ENCODE measurements around the gene INHA. TPM values are rescaled to one million over a fixed set of nuclear protein-coding genes. Genes with fewer than 3 reads are reported as not detected.

Gene INHA
- total RNA-seq, 1 experiment from 2014 or later = 0.80 TPM

DNA sequence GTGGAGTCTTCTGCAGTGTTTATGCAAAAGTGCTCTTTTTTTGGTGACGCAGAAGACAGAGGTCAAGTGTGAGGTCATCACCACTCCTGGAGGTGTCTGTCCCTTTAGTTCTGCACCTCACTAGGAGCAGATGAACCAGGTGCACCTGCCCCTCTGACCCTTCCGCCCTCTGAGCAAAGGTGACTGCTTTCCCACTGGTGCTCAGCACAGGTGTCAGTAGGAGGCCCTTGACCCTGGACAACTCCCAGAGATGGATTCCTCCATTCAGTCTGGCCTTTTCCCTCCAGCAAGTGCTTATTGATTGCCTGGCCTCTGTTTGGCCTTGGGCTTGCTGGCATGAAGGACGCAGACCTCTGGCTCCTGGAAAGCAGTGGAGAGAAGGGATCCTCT, 46.6 kb downstream of the INHA start:
- no peaks in the 10 kb centered on the region for H3K9me3 Mint-ChIP-seq (ENCODE audit: low read depth, unreplicated experiment)
- no peak for DNase-seq
- H3K27me3 Mint-ChIP-seq (ENCODE audit: unreplicated experiment) = peaks cover 9% of the 10 kb centered on the region
- intact Hi-C loops (cut with micrococcal nuclease; ENCODE audit: unreplicated experiment) = no loop called here
- peaks cover 9% of the 10 kb centered on the region for H3K36me3 Mint-ChIP-seq (ENCODE audit: insufficient read depth, unreplicated experiment)
- no TSS peak for BruUV-seq (replicated peaks)
- TF ChIP-seq, protein P1, sequence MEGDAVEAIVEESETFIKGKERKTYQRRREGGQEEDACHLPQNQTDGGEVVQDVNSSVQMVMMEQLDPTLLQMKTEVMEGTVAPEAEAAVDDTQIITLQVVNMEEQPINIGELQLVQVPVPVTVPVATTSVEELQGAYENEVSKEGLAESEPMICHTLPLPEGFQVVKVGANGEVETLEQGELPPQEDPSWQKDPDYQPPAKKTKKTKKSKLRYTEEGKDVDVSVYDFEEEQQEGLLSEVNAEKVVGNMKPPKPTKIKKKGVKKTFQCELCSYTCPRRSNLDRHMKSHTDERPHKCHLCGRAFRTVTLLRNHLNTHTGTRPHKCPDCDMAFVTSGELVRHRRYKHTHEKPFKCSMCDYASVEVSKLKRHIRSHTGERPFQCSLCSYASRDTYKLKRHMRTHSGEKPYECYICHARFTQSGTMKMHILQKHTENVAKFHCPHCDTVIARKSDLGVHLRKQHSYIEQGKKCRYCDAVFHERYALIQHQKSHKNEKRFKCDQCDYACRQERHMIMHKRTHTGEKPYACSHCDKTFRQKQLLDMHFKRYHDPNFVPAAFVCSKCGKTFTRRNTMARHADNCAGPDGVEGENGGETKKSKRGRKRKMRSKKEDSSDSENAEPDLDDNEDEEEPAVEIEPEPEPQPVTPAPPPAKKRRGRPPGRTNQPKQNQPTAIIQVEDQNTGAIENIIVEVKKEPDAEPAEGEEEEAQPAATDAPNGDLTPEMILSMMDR (IDR thresholded peaks at IDR 0.05; ENCODE audit: unreplicated experiment) = no peak
- H3K4me3 Mint-ChIP-seq (ENCODE audit: low read depth, unreplicated experiment) = no peak overlapping the region
- peaks cover 6% of the 10 kb centered on the region for H3K4me1 Mint-ChIP-seq (ENCODE audit: low read depth, unreplicated experiment)
- no peak overlapping the region for H3K27ac Mint-ChIP-seq (ENCODE audit: unreplicated experiment)
- CTCF ChIA-PET = interaction anchor here (1.3 kb wide), 1 partner anchor 71 kb away, joined by 7 read pairs; no protein-coding TSS in a partner anchor

DNA sequence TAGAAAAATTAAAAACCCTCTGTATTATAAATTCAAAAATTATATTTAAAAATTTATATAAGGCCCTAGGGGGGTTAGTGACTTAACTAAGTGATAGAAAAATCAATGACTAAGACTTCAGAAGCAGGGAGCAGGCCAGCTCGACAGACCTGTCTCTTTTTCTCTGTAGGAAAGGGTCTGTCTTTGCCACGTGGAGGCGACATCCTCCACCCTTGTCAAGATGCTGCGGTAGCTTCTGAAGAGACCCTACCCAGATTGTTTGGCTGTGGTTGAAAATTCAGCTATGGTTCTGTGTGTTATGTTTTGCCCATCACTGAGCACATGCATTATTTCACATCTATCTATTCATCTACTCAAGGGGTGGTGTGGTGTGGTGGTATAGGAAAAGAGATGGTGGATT, 47.1 kb downstream of the INHA start:
- Mint-ChIP-seq H3K27ac (ENCODE audit: unreplicated experiment) (no peak overlapping the region), H3K27me3 (ENCODE audit: unreplicated experiment) (peaks cover 9% of the 10 kb centered on the region), H3K4me1 (ENCODE audit: low read depth, unreplicated experiment) (peaks cover 6% of the 10 kb centered on the region), H3K4me3 (ENCODE audit: low read depth, unreplicated experiment) (no peak overlapping the region), H3K9me3 (ENCODE audit: low read depth, unreplicated experiment) (no peaks in the 10 kb centered on the region), H3K36me3 (ENCODE audit: insufficient read depth, unreplicated experiment) (peaks cover 9% of the 10 kb centered on the region)
- no peak for DNase-seq
- no TSS peak for BruUV-seq (replicated peaks)
- intact Hi-C loops (cut with micrococcal nuclease; ENCODE audit: unreplicated experiment) = no loop called here
- TF ChIP-seq, protein P1 (IDR thresholded peaks at IDR 0.05; ENCODE audit: unreplicated experiment) = no peak
- CTCF ChIA-PET = interaction anchor here (1.3 kb wide), 1 partner anchor 70 kb away, joined by 7 read pairs; no protein-coding TSS in a partner anchor

DNA sequence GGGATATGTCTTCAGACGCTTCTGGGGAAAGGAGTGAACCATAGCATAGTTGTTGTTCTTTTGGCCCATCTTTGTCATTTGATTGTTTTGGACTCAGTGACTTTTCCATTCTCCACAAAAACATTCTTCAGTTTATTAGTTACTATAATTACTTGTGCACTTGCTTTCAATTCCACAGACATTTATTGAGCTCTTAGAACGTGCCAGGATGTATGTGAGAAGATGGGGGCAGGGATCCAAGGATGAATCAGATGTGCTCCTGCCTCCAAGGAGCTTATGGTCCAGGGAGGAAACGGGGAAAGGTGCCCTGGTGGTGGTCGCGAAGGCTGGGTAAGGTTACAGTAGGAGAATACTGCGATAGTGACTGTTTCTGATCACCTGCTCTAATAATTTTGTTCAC, 48.4 kb downstream of the INHA start:
- no peak overlapping the region for H3K4me3 Mint-ChIP-seq (ENCODE audit: low read depth, unreplicated experiment)
- H3K4me1 Mint-ChIP-seq (ENCODE audit: low read depth, unreplicated experiment) = peaks cover 6% of the 10 kb centered on the region
- H3K27me3 Mint-ChIP-seq (ENCODE audit: unreplicated experiment) = peaks cover 9% of the 10 kb centered on the region
- no peaks in the 10 kb centered on the region for H3K9me3 Mint-ChIP-seq (ENCODE audit: low read depth, unreplicated experiment)
- no peak overlapping the region for H3K27ac Mint-ChIP-seq (ENCODE audit: unreplicated experiment)
- no peak for DNase-seq
- TF ChIP-seq, protein P1 (IDR thresholded peaks at IDR 0.05; ENCODE audit: unreplicated experiment) = no peak
- BruUV-seq (replicated peaks) = no TSS peak
- intact Hi-C loops (cut with micrococcal nuclease; ENCODE audit: unreplicated experiment) = no loop called here
- CTCF ChIA-PET = interaction anchor here (0.7 to 1.0 kb wide), 2 partner anchors 10 to 69 kb away, joined by 3 to 11 read pairs; no protein-coding TSS in a partner anchor
- H3K36me3 Mint-ChIP-seq (ENCODE audit: insufficient read depth, unreplicated experiment) = peaks cover under 1% of the 10 kb centered on the region

DNA sequence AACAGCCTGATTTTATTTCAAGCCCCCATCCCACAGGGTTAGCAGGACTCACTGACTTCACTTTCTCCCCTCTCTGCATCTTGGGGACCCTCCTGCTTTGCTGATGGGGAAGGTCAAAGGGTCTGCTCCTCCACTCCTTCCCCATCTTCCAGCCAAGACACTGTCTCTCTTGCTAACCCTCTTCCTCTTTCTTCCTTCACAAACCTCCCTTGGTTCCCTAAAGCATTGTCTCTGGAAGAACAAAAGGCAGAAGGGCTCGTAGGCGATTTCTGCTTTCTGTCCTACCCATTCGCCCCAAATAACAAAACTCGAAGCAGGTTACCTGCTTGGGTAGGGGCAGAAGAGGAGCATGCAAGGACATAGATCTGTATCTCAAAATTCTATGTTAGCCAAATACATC, 49.8 kb downstream of the INHA start:
- Mint-ChIP-seq H3K27me3 (ENCODE audit: unreplicated experiment) (peaks cover 9% of the 10 kb centered on the region), H3K4me1 (ENCODE audit: low read depth, unreplicated experiment) (peaks cover 6% of the 10 kb centered on the region), H3K36me3 (ENCODE audit: insufficient read depth, unreplicated experiment) (peaks cover 3% of the 10 kb centered on the region), H3K4me3 (ENCODE audit: low read depth, unreplicated experiment) (no peak overlapping the region), H3K9me3 (ENCODE audit: low read depth, unreplicated experiment) (no peaks in the 10 kb centered on the region), H3K27ac (ENCODE audit: unreplicated experiment) (no peak overlapping the region)
- DNase-seq = no peak
- intact Hi-C loops (cut with micrococcal nuclease; ENCODE audit: unreplicated experiment) = no loop called here
- CTCF ChIA-PET = no interaction called here
- TF ChIP-seq, protein P1 (IDR thresholded peaks at IDR 0.05; ENCODE audit: unreplicated experiment) = no peak
- BruUV-seq (replicated peaks) = no TSS peak
